Nephron (organoid): ENCODE data around the gene GSTT4.
"Not testable (repeated sequence)": the region's sequence is repeated elsewhere in the genome, so short reads cannot be mapped to it uniquely, and the experiment has no call there.

Experiments
- H3K27ac Mint-ChIP-seq, 3 experiments: 2 replicates each; pipeline ENCODE4 v1.8.0; 2020; ENCODE audit warnings: mixed read lengths in 3 of 3, mild to moderate bottlenecking in 2 of 3, moderate library complexity in 1 of 3
- H3K27me3 Mint-ChIP-seq: 2 replicates; pipeline ENCODE4 v1.8.0; 2021; ENCODE audit warnings: low read depth, mild to moderate bottlenecking, moderate library complexity, mixed read lengths
- H3K36me3 Mint-ChIP-seq: 2 replicates; pipeline ENCODE4 v1.8.0; 2020; ENCODE audit warnings: low read depth, mixed read lengths
- H3K4me1 Mint-ChIP-seq: 2 replicates; pipeline ENCODE4 v1.8.0; 2020; ENCODE audit warnings: mixed read lengths
- H3K4me3 Mint-ChIP-seq, 3 experiments: 2 replicates each; pipeline ENCODE4 v1.8.0; 2020; ENCODE audit warnings: mild to moderate bottlenecking in 3 of 3, mixed read lengths in 3 of 3, moderate library complexity in 2 of 3
- H3K9me3 Mint-ChIP-seq: 2 replicates; pipeline ENCODE4 v1.8.0; 2020; ENCODE audit warnings: mixed read lengths
- CTCF ChIP-seq, 3 experiments: fragments of 200-600 bp; sonication (generic); IDR thresholded peaks; one replicate each; pipeline ENCODE4 v1.5.0; 2021; ENCODE audit warnings: antibody characterized with exemption in 3 of 3; ENCODE audit not compliant: unreplicated experiment in 3 of 3

The GSTT4 gene

GRCh38 chr22:24003887-24004286 is 1.4 kb downstream of the GSTT4 start:
- Mint-ChIP-seq H3K27ac (no peak overlapping the region), H3K4me3 (no peak overlapping the region), H3K9me3 (no peaks in the 10 kb centered on the region), H3K4me1 (no peaks in the 10 kb centered on the region), H3K36me3 (no peaks in the 10 kb centered on the region), H3K27me3 (peaks cover 10% of the 10 kb centered on the region)
- no peak for TF ChIP-seq CTCF (IDR thresholded peaks at IDR 0.05; ENCODE audit: unreplicated experiment in 3 of 3)

GRCh38 chr22:24002851-24003250 is 2.4 kb downstream of the GSTT4 start:
- Mint-ChIP-seq H3K4me1 (no peaks in the 10 kb centered on the region), H3K27ac (no peak overlapping the region), H3K27me3 (peaks cover 10% of the 10 kb centered on the region), H3K36me3 (no peaks in the 10 kb centered on the region), H3K9me3 (no peaks in the 10 kb centered on the region), H3K4me3 (no peak overlapping the region)
- TF ChIP-seq CTCF (IDR thresholded peaks at IDR 0.05; ENCODE audit: unreplicated experiment in 3 of 3), result no peak

DNA sequence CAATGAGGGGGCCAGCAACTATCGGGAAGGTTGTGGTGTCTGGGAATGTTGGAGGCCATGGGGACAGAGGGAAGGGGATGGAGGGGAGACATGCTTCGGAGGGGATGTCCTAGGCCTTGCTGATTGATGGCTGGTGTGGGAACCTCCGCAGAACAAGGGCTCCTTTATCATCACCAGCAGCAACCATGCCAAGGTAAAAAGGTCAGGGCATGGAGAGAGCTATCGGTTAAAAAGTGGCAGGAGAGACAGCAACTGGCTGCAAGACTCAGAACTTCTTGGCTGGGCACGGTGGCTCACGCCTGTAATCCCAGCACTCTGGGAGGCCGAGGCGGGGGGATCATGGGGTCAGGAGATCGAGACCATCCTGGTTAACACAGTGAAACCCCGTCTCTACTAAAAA is 3.0 kb downstream of the GSTT4 start:
- no peak overlapping the region for H3K27ac Mint-ChIP-seq
- no peak for TF ChIP-seq CTCF (IDR thresholded peaks at IDR 0.05; ENCODE audit: unreplicated experiment in 3 of 3)
- no peaks in the 10 kb centered on the region for H3K9me3 Mint-ChIP-seq
- no peaks in the 10 kb centered on the region for H3K4me1 Mint-ChIP-seq
- H3K36me3 Mint-ChIP-seq, result no peaks in the 10 kb centered on the region
- no peak overlapping the region for H3K4me3 Mint-ChIP-seq
- peaks cover 10% of the 10 kb centered on the region for H3K27me3 Mint-ChIP-seq

DNA sequence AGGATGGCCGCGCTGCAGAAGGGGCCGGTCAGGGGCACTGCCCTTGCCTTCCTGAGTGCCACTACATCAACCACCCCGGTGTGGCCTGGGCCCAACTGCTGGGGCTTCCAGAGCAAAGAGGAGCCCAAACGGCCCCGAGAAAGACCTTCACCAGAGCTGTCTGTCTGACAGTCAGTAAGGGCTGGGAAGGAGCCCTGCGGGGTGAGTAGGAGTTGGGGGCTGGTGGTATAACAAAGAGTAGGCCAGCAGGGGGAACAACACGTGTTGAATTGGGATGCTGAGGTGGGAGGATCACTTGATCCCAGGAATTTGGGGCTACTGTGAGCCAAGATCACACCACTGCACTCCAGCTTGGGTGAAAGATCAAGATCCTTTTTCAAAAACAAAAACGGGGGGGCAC is 3.9 kb downstream of the GSTT4 start:
- TF ChIP-seq CTCF (IDR thresholded peaks at IDR 0.05; ENCODE audit: unreplicated experiment in 3 of 3), result no peak
- H3K27ac Mint-ChIP-seq, result no peak overlapping the region
- H3K9me3 Mint-ChIP-seq, result no peaks in the 10 kb centered on the region
- no peaks in the 10 kb centered on the region for H3K4me1 Mint-ChIP-seq
- no peaks in the 10 kb centered on the region for H3K36me3 Mint-ChIP-seq
- H3K4me3 Mint-ChIP-seq, result no peak overlapping the region
- H3K27me3 Mint-ChIP-seq, result peaks cover 10% of the 10 kb centered on the region

DNA sequence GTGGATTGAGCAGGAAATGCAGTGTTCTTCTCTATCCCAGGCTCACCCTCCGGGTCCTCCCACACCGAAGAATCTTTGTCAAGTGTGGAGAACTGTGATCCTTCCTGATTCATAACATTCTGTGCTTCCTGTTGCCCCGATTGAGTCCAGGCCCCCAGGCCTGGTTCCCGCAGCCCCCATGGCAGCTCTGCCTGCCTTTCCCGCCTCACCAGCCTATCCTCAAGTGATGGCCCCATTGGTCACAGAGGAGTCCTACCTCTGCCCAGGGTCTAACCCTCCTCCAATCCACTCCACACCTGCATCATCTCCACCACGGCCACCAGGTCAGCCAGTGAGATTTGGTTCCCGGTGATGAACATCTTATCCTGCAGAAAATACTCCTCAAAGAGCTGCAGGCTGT is 5.5 kb downstream of the GSTT4 start:
- H3K27ac Mint-ChIP-seq, result not testable (repeated sequence)

GRCh38 chr22:23997092-23997491 is 8.2 kb downstream of the GSTT4 start:
- Mint-ChIP-seq H3K4me3 (no peak overlapping the region), H3K9me3 (no peaks in the 10 kb centered on the region), H3K27ac (no peak overlapping the region), H3K27me3 (peaks cover 6% of the 10 kb centered on the region), H3K4me1 (no peaks in the 10 kb centered on the region), H3K36me3 (no peaks in the 10 kb centered on the region)
- TF ChIP-seq CTCF (IDR thresholded peaks at IDR 0.05; ENCODE audit: unreplicated experiment in 3 of 3), result no peak

More for the DNA sequence above, 5.5 kb downstream of the GSTT4 start:
- H3K4me3 Mint-ChIP-seq, H3K4me1 Mint-ChIP-seq, H3K9me3 Mint-ChIP-seq, H3K36me3 Mint-ChIP-seq: not testable (repeated sequence)
- H3K27me3 Mint-ChIP-seq, result peaks cover 10% of the 10 kb centered on the region

GRCh38 chr22:23993581-23994177 is 11.6 kb downstream of the GSTT4 start:
- not testable (repeated sequence) for H3K36me3 Mint-ChIP-seq, H3K4me3 Mint-ChIP-seq, H3K27ac Mint-ChIP-seq, H3K9me3 Mint-ChIP-seq, H3K27me3 Mint-ChIP-seq, H3K4me1 Mint-ChIP-seq

DNA sequence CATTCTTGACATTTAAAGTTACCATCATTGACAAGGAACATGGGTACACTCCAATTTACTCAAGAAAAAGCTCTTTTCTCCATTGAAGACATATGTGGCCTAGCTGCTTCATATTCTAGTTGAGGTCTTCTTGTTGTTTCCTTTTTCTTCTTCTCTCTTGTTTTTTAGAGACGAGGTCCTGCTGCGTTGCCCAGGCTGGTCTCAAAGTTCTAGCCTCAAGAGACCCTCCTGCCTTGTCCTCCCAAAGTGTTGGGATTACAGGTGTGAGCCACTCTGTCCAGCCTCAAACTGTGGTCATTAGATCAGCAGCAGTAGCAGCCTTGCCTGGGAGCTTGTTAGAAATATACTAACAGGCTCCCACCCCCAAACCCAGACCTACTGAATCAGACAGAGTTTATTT is 12.2 kb downstream of the GSTT4 start:
- not testable (repeated sequence) for H3K36me3 Mint-ChIP-seq, H3K4me3 Mint-ChIP-seq, H3K27ac Mint-ChIP-seq, H3K27me3 Mint-ChIP-seq, H3K9me3 Mint-ChIP-seq, H3K4me1 Mint-ChIP-seq

- H3K36me3 Mint-ChIP-seq, H3K27me3 Mint-ChIP-seq, H3K4me1 Mint-ChIP-seq, H3K4me3 Mint-ChIP-seq, H3K27ac Mint-ChIP-seq, H3K9me3 Mint-ChIP-seq: not testable (repeated sequence)
Observed at GRCh38 chr22:23989583-23990244, 15.5 kb downstream of the GSTT4 start.

DNA sequence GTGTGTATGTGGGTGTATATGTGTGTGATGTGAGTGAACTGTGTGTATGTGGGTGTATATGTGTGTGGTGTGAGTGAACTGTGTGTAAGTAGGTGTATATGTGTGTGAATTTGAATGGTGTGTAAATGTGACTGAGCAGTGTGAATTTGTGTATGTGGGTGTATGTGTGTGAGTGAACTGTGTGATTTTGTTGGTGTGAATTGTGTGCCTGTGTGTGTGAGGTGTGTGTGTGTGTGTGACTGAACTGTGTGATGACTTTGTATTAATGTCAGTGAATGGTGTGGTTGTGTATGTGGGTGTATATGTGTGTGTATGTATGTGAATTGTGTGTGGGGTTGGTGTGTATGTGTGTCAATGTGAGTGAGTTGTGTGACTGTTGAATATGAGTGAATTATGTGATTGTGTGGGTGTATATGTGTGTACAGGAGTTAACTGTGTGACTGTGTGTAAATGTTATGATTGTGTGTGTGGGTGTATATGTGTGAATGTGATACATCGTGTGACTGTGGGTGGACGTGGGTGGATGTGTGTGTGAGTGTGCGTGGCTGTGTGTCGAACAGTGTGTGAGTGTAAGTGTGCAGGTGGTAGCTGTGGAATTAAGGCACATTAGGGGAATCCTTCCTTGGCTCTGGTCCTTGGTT is 18.6 kb downstream of the GSTT4 start:
- not testable (repeated sequence) for H3K27ac Mint-ChIP-seq, H3K9me3 Mint-ChIP-seq

More for the DNA sequence above, 18.6 kb downstream of the GSTT4 start:
- H3K4me3 Mint-ChIP-seq, H3K36me3 Mint-ChIP-seq, H3K4me1 Mint-ChIP-seq, H3K27me3 Mint-ChIP-seq: not testable (repeated sequence)
